B cell (primary cell): ENCODE measurements around the gene DHRS7B. TPM values are rescaled to one million over a fixed set of nuclear protein-coding genes. Genes with fewer than 3 reads are reported as not detected.

Experiments
- ATAC-seq: fragments of 200-7000 bp; cut with Tn5 transposase; one replicate; pipeline ENCODE4 v1.10.0; 2021; ENCODE audit warnings: low read depth, mild to moderate bottlenecking, moderate number of reproducible peaks, moderate library complexity
- CTCF ChIA-PET: fragments of 350-600 bp; sonication (Branson Sonifier 250); formaldehyde crosslinking; loops from one replicate; lab custom pipeline; 2021; ENCODE audit warnings: antibody characterized with exemption, inconsistent platforms; lab: Charles Lee
- POLR2A ChIA-PET: fragments of 350-600 bp; sonication (Branson Sonifier 250); formaldehyde crosslinking; loops from one replicate; lab custom pipeline; 2021; ENCODE audit warnings: antibody characterized with exemption; lab: Charles Lee
- DNase-seq: peaks from one replicate; pipeline ENCODE4 v3.0.0; 2013
- H2AFZ ChIP-seq: 2 replicates; pipeline ENCODE4 v1.6.1; 2012; ENCODE audit warnings: mild to moderate bottlenecking, low read depth, low read length; ENCODE audit not compliant: insufficient read depth, poor library complexity, severe bottlenecking
- H3K27ac ChIP-seq, 2 donors: 1 replicate in 1 of 2; 2 replicates in 1 of 2; pipeline ENCODE4 v1.5.1; 2012 to 2013; ENCODE audit warnings: low read length in 2 of 2, mild to moderate bottlenecking in 2 of 2, moderate library complexity in 1 of 2
- H3K27me3 ChIP-seq, 4 experiments: fragments of 200-600 bp in 1 of 4; sonication (generic) in 1 of 4; replicated peaks in 1 of 4; 1 replicate in 2 of 4; 2 replicates in 2 of 4; pipeline versions ENCODE4 v1.6.1 to v1.7.0; 2013 to 2016; ENCODE audit warnings: low read length in 3 of 4, mild to moderate bottlenecking in 2 of 4, mixed read lengths in 1 of 4, moderate library complexity in 1 of 4; ENCODE audit not compliant: insufficient read depth in 4 of 4, control insufficient read depth in 3 of 4; ENCODE audit errors: control extremely low read depth in 1 of 4
- H3K36me3 ChIP-seq, 2 experiments: replicated peaks in 1 of 2; 1 replicate in 1 of 2; 2 replicates in 1 of 2; pipeline versions ENCODE4 v1.6.1 to v1.7.1; 2013; ENCODE audit warnings: low read length in 1 of 2; ENCODE audit not compliant: insufficient read depth in 2 of 2, control insufficient read depth in 1 of 2; ENCODE audit errors: control extremely low read depth in 1 of 2, extremely low read depth in 1 of 2
- H3K4me1 ChIP-seq, 2 donors: fragments of 200-600 bp in 1 of 2; sonication (generic) in 1 of 2; 1 replicate in 1 of 2; 2 replicates in 1 of 2; pipeline versions ENCODE4 v1.5.1 to v1.6.1; 2013 to 2017; ENCODE audit warnings: low read length in 2 of 2; ENCODE audit not compliant: control insufficient read depth in 2 of 2, insufficient read depth in 2 of 2
- H3K4me2 ChIP-seq: replicated peaks from 2 replicates; pipeline ENCODE3; 2012; ENCODE audit warnings: mild to moderate bottlenecking, low read depth, low read length; ENCODE audit not compliant: poor library complexity, severe bottlenecking
- H3K4me3 ChIP-seq, 5 experiments: fragments of 200-600 bp in 1 of 5; sonication (generic) in 1 of 5; 1 replicate in 3 of 5; 2 replicates in 2 of 5; pipeline versions ENCODE4 v1.5.1 to v1.7.0; 2011 to 2016; ENCODE audit warnings: low read length in 4 of 5, mild to moderate bottlenecking in 4 of 5, low read depth in 2 of 5, control low read depth in 1 of 5, moderate library complexity in 1 of 5; ENCODE audit not compliant: insufficient read depth in 1 of 5; ENCODE audit errors: control extremely low read depth in 1 of 5, extremely low read depth in 1 of 5
- H3K79me2 ChIP-seq: fragments of 200-600 bp; sonication (generic); one replicate; pipeline ENCODE4 v1.6.0; 2016; ENCODE audit warnings: low read length; ENCODE audit not compliant: control insufficient read depth, insufficient read depth
- H3K9ac ChIP-seq: fragments of 200-600 bp; sonication (generic); 2 replicates; pipeline ENCODE4 v1.6.1; 2017; ENCODE audit warnings: mild to moderate bottlenecking, low read length, moderate library complexity
- H3K9me3 ChIP-seq, 3 donors: one replicate each; pipeline versions ENCODE4 v1.6.1 to v1.7.1; 2013; ENCODE audit warnings: low read length in 2 of 3; ENCODE audit not compliant: control insufficient read depth in 2 of 3, insufficient read depth in 1 of 3; ENCODE audit errors: control extremely low read depth in 1 of 3
- H4K20me1 ChIP-seq: 2 replicates; pipeline ENCODE4 v1.6.0; 2012; ENCODE audit warnings: mild to moderate bottlenecking, low read length; ENCODE audit not compliant: insufficient read depth, control insufficient read depth, poor library complexity, severe bottlenecking
- H3K27ac Mint-ChIP-seq: one replicate; pipeline ENCODE4 v1.8.0; 2021; ENCODE audit warnings: mixed read lengths
- H3K27me3 Mint-ChIP-seq: one replicate; pipeline ENCODE4 v1.8.0; 2021; ENCODE audit warnings: mixed read lengths
- H3K4me1 Mint-ChIP-seq: one replicate; pipeline ENCODE4 v1.8.0; 2021; ENCODE audit warnings: mixed read lengths
- H3K4me3 Mint-ChIP-seq: one replicate; pipeline ENCODE4 v1.8.0; 2021; ENCODE audit warnings: mixed read lengths
- H3K9me3 Mint-ChIP-seq: one replicate; pipeline ENCODE4 v1.8.0; 2022; ENCODE audit warnings: mixed read lengths; ENCODE audit not compliant: insufficient read depth
- CTCF ChIP-seq: fragments of 200-600 bp; IDR thresholded peaks from one replicate; pipeline ENCODE4 v1.8.0; 2022; ENCODE audit warnings: antibody characterized with exemption, mild to moderate bottlenecking
- EZH2 ChIP-seq: IDR thresholded peaks from 2 replicates; pipeline ENCODE4 v1.6.1; 2012; ENCODE audit warnings: borderline replicate concordance, low read depth, mild to moderate bottlenecking, moderate library complexity, low read length; ENCODE audit not compliant: insufficient read depth, poor library complexity, severe bottlenecking
- WGBS: methylation state at CpG from one replicate; pipeline ENCODE4 v1.1.5; 2013; ENCODE audit warnings: missing lambda C conversion rate; ENCODE audit not compliant: insufficient coverage; 5-methylcytosine and 5-hydroxymethylcytosine counted together
- intact Hi-C: fragments of 100-400 bp; cut with micrococcal nuclease; formaldehyde crosslinking; loops from one replicate; pipeline ENCODE4 v1.10.0; 2022
- polyA plus RNA-seq: library from polyadenylated mRNA; depleted of rRNA; stranded (reverse); fragments of >200 nt; gene quantifications from 2 replicates; pipeline ENCODE4 v1.2.3, GENCODE V29; 2012
- total RNA-seq, 2 donors: library from RNA; stranded (reverse); fragments of 120-200 nt in 1 of 2; gene quantifications; 1 replicate in 1 of 2; 2 replicates in 1 of 2; pipeline versions ENCODE4 v1.2.3 to v1.2.4, GENCODE V29; 2013 to 2022

Gene DHRS7B
- total and polyA plus RNA-seq, 2 donors (not counting 1 experiment from before 2014, with no cell fraction given): 8.2 to 13.4 TPM

GRCh38 chr17:21193031-21193430 is 66.3 kb downstream of the DHRS7B start:
- no peak overlapping the region for H3K4me3 Mint-ChIP-seq
- ATAC-seq: no peak
- WGBS: no CpG with 5 or more reads among the region's 5 CpGs

GRCh38 chr17:21194226-21194625 is 67.5 kb downstream of the DHRS7B start:
- Histone ChIP-seq H3K4me3 (no peak overlapping the region), H3K9me3 (no peaks in the 10 kb centered on the region), H3K4me2 (no peak overlapping the region), H4K20me1 (peaks cover 22% of the 10 kb centered on the region), H3K36me3 (peaks cover 1 to 25% of the 10 kb centered on the region in 2 experiments), H3K4me1 (no peaks in the 10 kb centered on the region), H3K9ac (no peak overlapping the region), H2AFZ (no peak overlapping the region), H3K79me2 (peaks cover under 1% of the 10 kb centered on the region), H3K27ac (no peak overlapping the region), H3K27me3 (no peaks in the 10 kb centered on the region)
- DNase-seq (no peak), ATAC-seq (no peak)
- POLR2A ChIA-PET: no interaction called here
- no peaks in the 10 kb centered on the region for H3K27me3 Mint-ChIP-seq
- TF ChIP-seq CTCF: no peak
- no peak for TF ChIP-seq EZH2
- H3K9me3 Mint-ChIP-seq: no peaks in the 10 kb centered on the region
- 70% methylated on average over 5 of the region's 8 CpGs for WGBS
- CTCF ChIA-PET: no interaction called here
- intact Hi-C loops: no loop called here
- no peak overlapping the region for H3K4me3 Mint-ChIP-seq
- H3K27ac Mint-ChIP-seq: no peak overlapping the region
- H3K4me1 Mint-ChIP-seq: peaks cover 5% of the 10 kb centered on the region

More at GRCh38 chr17:21193031-21193430, 66.3 kb downstream of the DHRS7B start:
- Histone ChIP-seq H3K4me2 (no peak overlapping the region), H3K4me1 (no peaks in the 10 kb centered on the region), H3K4me3 (no peak overlapping the region), H4K20me1 (peaks cover 10% of the 10 kb centered on the region), H3K79me2 (no peaks in the 10 kb centered on the region), H3K27me3 (no peaks in the 10 kb centered on the region), H3K9me3 (no peaks in the 10 kb centered on the region), H3K9ac (no peak overlapping the region), H2AFZ (no peak overlapping the region), H3K27ac (no peak overlapping the region), H3K36me3 (peaks cover 1 to 25% of the 10 kb centered on the region in 2 experiments)
- no peak for DNase-seq
- intact Hi-C loops: no loop called here
- H3K27ac Mint-ChIP-seq: no peak overlapping the region
- H3K27me3 Mint-ChIP-seq: no peaks in the 10 kb centered on the region
- no peaks in the 10 kb centered on the region for H3K4me1 Mint-ChIP-seq
- TF ChIP-seq EZH2: no peak
- POLR2A ChIA-PET: no interaction called here
- CTCF ChIA-PET: no interaction called here
- H3K9me3 Mint-ChIP-seq: no peaks in the 10 kb centered on the region
